Measurements from ENCODE around the gene F13A1.

- TF ChIP-seq POLR2AphosphoS5 (IDR thresholded peaks at IDR 0.05; ENCODE audit: low read depth, low read length) (no peak), POLR2A (IDR thresholded peaks at IDR 0.05; ENCODE audit: low read depth, low read length) (no peak), TAF1 (IDR thresholded peaks at IDR 0.05; ENCODE audit: low read depth, low read length) (no peak), POU2F2 (IDR thresholded peaks at IDR 0.05; ENCODE audit: low read depth, low read length) (no peak), SPI1 (IDR thresholded peaks at IDR 0.05; ENCODE audit: low read depth, low read length) (no peak), PAX5 (IDR thresholded peaks at IDR 0.05; ENCODE audit: insufficient read depth, low read length, severe bottlenecking) (no peak)
These were observed 102.4 kb downstream of the F13A1 start for GRCh38 chr6:6217855-6218758.
